Measurements from ENCODE around the gene ZDHHC18. TPM values are rescaled to one million over a fixed set of nuclear protein-coding genes. Genes with fewer than 3 reads are reported as not detected.
"Not testable (repeated sequence)": the region's sequence is repeated elsewhere in the genome, so short reads cannot be mapped to it uniquely, and the experiment has no call there.

ZDHHC18 gene
- total and polyA plus RNA-seq, 2 donors = 9.0 to 9.1 TPM

GRCh38 chr1:26833432-26834405, 7.2 kb downstream of the ZDHHC18 start:
- peak in 8 of 9 donors; percentile 37 to 84 (median 54) for DNase-seq (ENCODE audit: low read depth in 6 of 9, low spot score in 9 of 9)
- no peaks in the 10 kb centered on the region for H3K27me3 ChIP-seq (ENCODE audit: control insufficient read depth in 2 of 2, insufficient read depth in 1 of 2, low read length in 1 of 2)
- peaks cover 16 to 45% of the 10 kb centered on the region in 2 donors for H3K36me3 ChIP-seq (ENCODE audit: control insufficient read depth in 2 of 2, insufficient read depth in 2 of 2, low read length in 1 of 2)
- H3K27ac ChIP-seq (ENCODE audit: low read depth in 1 of 2, low read length in 1 of 2) = peak overlapping the region; percentile 77 to 90
- 33% methylated on average over 23 of the region's 23 CpGs for WGBS
- H3K9me3 ChIP-seq (ENCODE audit: control insufficient read depth in 2 of 2, insufficient read depth in 1 of 2, low read length in 1 of 2) = no peaks in the 10 kb centered on the region
- H3K4me1 ChIP-seq (ENCODE audit: control insufficient read depth in 2 of 2, insufficient read depth in 2 of 2, low read length in 2 of 2) = peaks cover 9 to 20% of the 10 kb centered on the region in 2 donors
- no peak overlapping the region for H3K4me3 ChIP-seq (ENCODE audit: low read length in 2 of 2)

GRCh38 chr1:26837665-26838064, 11.2 kb downstream of the ZDHHC18 start:
- 98% methylated on average over 5 of the region's 5 CpGs for WGBS
- peaks cover 9 to 14% of the 10 kb centered on the region in 2 donors for H3K4me1 ChIP-seq (ENCODE audit: control insufficient read depth in 2 of 2, insufficient read depth in 2 of 2, low read length in 2 of 2)

GRCh38 chr1:26838474-26839338, 12.2 kb downstream of the ZDHHC18 start:
- 90% methylated on average over 8 of the region's 8 CpGs for WGBS
- peaks cover 27 to 53% of the 10 kb centered on the region in 2 donors for H3K36me3 ChIP-seq (ENCODE audit: control insufficient read depth in 2 of 2, insufficient read depth in 2 of 2, low read length in 1 of 2)
- peak overlapping the region; percentile 10 to 37 for H3K27ac ChIP-seq (ENCODE audit: low read depth in 1 of 2, low read length in 1 of 2)

More at GRCh38 chr1:26837665-26838064, 11.2 kb downstream of the ZDHHC18 start:
- not testable (repeated sequence) for H3K27me3 ChIP-seq (ENCODE audit: control insufficient read depth in 2 of 2, insufficient read depth in 1 of 2, low read length in 1 of 2); H3K27ac ChIP-seq (ENCODE audit: low read depth in 1 of 2, low read length in 1 of 2); H3K4me3 ChIP-seq (ENCODE audit: low read length in 2 of 2); DNase-seq (ENCODE audit: low read depth in 6 of 9, low spot score in 9 of 9); H3K9me3 ChIP-seq (ENCODE audit: control insufficient read depth in 2 of 2, insufficient read depth in 1 of 2, low read length in 1 of 2)
- H3K36me3 ChIP-seq (ENCODE audit: control insufficient read depth in 2 of 2, insufficient read depth in 2 of 2, low read length in 1 of 2) = peaks cover 27 to 56% of the 10 kb centered on the region in 2 donors

GRCh38 chr1:26839339-26839722, 12.8 kb downstream of the ZDHHC18 start:
- no peaks in the 10 kb centered on the region for H3K9me3 ChIP-seq (ENCODE audit: control insufficient read depth in 2 of 2, insufficient read depth in 1 of 2, low read length in 1 of 2)
- peak overlapping the region in 1 of 2 donors; percentile 20 for H3K27ac ChIP-seq (ENCODE audit: low read depth in 1 of 2, low read length in 1 of 2)
- 100% methylated on average over 1 of the region's 1 CpG for WGBS
- no peaks in the 10 kb centered on the region for H3K27me3 ChIP-seq (ENCODE audit: control insufficient read depth in 2 of 2, insufficient read depth in 1 of 2, low read length in 1 of 2)
- H3K4me1 ChIP-seq (ENCODE audit: control insufficient read depth in 2 of 2, insufficient read depth in 2 of 2, low read length in 2 of 2) = peaks cover 0 to under 1% of the 10 kb centered on the region in 2 donors
- DNase-seq (ENCODE audit: low read depth in 6 of 9, low spot score in 9 of 9) = no peak
- peaks cover 23 to 49% of the 10 kb centered on the region in 2 donors for H3K36me3 ChIP-seq (ENCODE audit: control insufficient read depth in 2 of 2, insufficient read depth in 2 of 2, low read length in 1 of 2)
- no peak overlapping the region for H3K4me3 ChIP-seq (ENCODE audit: low read length in 2 of 2)

More at GRCh38 chr1:26838474-26839338, 12.2 kb downstream of the ZDHHC18 start:
- H3K9me3 ChIP-seq (ENCODE audit: control insufficient read depth in 2 of 2, insufficient read depth in 1 of 2, low read length in 1 of 2) = no peaks in the 10 kb centered on the region
- peaks cover 3 to 7% of the 10 kb centered on the region in 2 donors for H3K4me1 ChIP-seq (ENCODE audit: control insufficient read depth in 2 of 2, insufficient read depth in 2 of 2, low read length in 2 of 2)
- H3K4me3 ChIP-seq (ENCODE audit: low read length in 2 of 2) = no peak overlapping the region
- no peaks in the 10 kb centered on the region for H3K27me3 ChIP-seq (ENCODE audit: control insufficient read depth in 2 of 2, insufficient read depth in 1 of 2, low read length in 1 of 2)
- peak in 1 of 9 donors; percentile 27 for DNase-seq (ENCODE audit: low read depth in 6 of 9, low spot score in 9 of 9)

GRCh38 chr1:26839779-26840178, 13.3 kb downstream of the ZDHHC18 start:
- no peaks in the 10 kb centered on the region for H3K9me3 ChIP-seq (ENCODE audit: control insufficient read depth in 2 of 2, insufficient read depth in 1 of 2, low read length in 1 of 2)
- peaks cover 18 to 47% of the 10 kb centered on the region in 2 donors for H3K36me3 ChIP-seq (ENCODE audit: control insufficient read depth in 2 of 2, insufficient read depth in 2 of 2, low read length in 1 of 2)
- no peaks in the 10 kb centered on the region for H3K4me1 ChIP-seq (ENCODE audit: control insufficient read depth in 2 of 2, insufficient read depth in 2 of 2, low read length in 2 of 2)
- DNase-seq (ENCODE audit: low read depth in 6 of 9, low spot score in 9 of 9) = no peak
- no peaks in the 10 kb centered on the region for H3K27me3 ChIP-seq (ENCODE audit: control insufficient read depth in 2 of 2, insufficient read depth in 1 of 2, low read length in 1 of 2)
- H3K4me3 ChIP-seq (ENCODE audit: low read length in 2 of 2) = no peak overlapping the region
- H3K27ac ChIP-seq (ENCODE audit: low read depth in 1 of 2, low read length in 1 of 2) = no peak overlapping the region
- WGBS = 85% methylated on average over 6 of the region's 6 CpGs

- WGBS = 97% methylated on average over 13 of the region's 13 CpGs
- no peak overlapping the region for H3K4me3 ChIP-seq (ENCODE audit: low read length in 2 of 2)
- H3K36me3 ChIP-seq (ENCODE audit: control insufficient read depth in 2 of 2, insufficient read depth in 2 of 2, low read length in 1 of 2) = peaks cover 11 to 39% of the 10 kb centered on the region in 2 donors
- no peaks in the 10 kb centered on the region for H3K4me1 ChIP-seq (ENCODE audit: control insufficient read depth in 2 of 2, insufficient read depth in 2 of 2, low read length in 2 of 2)
- H3K9me3 ChIP-seq (ENCODE audit: control insufficient read depth in 2 of 2, insufficient read depth in 1 of 2, low read length in 1 of 2) = no peaks in the 10 kb centered on the region
- DNase-seq (ENCODE audit: low read depth in 6 of 9, low spot score in 9 of 9) = no peak
- H3K27ac ChIP-seq (ENCODE audit: low read depth in 1 of 2, low read length in 1 of 2) = no peak overlapping the region
- H3K27me3 ChIP-seq (ENCODE audit: control insufficient read depth in 2 of 2, insufficient read depth in 1 of 2, low read length in 1 of 2) = no peaks in the 10 kb centered on the region
These were observed 18.1 kb downstream of the ZDHHC18 start for GRCh38 chr1:26844424-26845196.

- peaks cover 36 to 52% of the 10 kb centered on the region in 2 donors for H3K36me3 ChIP-seq (ENCODE audit: control insufficient read depth in 2 of 2, insufficient read depth in 2 of 2, low read length in 1 of 2)
- H3K4me3 ChIP-seq (ENCODE audit: low read length in 2 of 2); H3K27ac ChIP-seq (ENCODE audit: low read depth in 1 of 2, low read length in 1 of 2); H3K9me3 ChIP-seq (ENCODE audit: control insufficient read depth in 2 of 2, insufficient read depth in 1 of 2, low read length in 1 of 2); DNase-seq (ENCODE audit: low read depth in 6 of 9, low spot score in 9 of 9); H3K27me3 ChIP-seq (ENCODE audit: control insufficient read depth in 2 of 2, insufficient read depth in 1 of 2, low read length in 1 of 2); H3K4me1 ChIP-seq (ENCODE audit: control insufficient read depth in 2 of 2, insufficient read depth in 2 of 2, low read length in 2 of 2): not testable (repeated sequence)
- WGBS = 94% methylated on average over 6 of the region's 6 CpGs
These were observed 21.3 kb downstream of the ZDHHC18 start for GRCh38 chr1:26847826-26848225.

GRCh38 chr1:26848499-26848898, 22.0 kb downstream of the ZDHHC18 start:
- Histone ChIP-seq H3K4me3 (ENCODE audit: low read length in 2 of 2) (no peak overlapping the region), H3K27me3 (ENCODE audit: control insufficient read depth in 2 of 2, insufficient read depth in 1 of 2, low read length in 1 of 2) (no peaks in the 10 kb centered on the region), H3K4me1 (ENCODE audit: control insufficient read depth in 2 of 2, insufficient read depth in 2 of 2, low read length in 2 of 2) (no peaks in the 10 kb centered on the region), H3K36me3 (ENCODE audit: control insufficient read depth in 2 of 2, insufficient read depth in 2 of 2, low read length in 1 of 2) (peaks cover 36 to 57% of the 10 kb centered on the region in 2 donors), H3K27ac (ENCODE audit: low read depth in 1 of 2, low read length in 1 of 2) (no peak overlapping the region), H3K9me3 (ENCODE audit: control insufficient read depth in 2 of 2, insufficient read depth in 1 of 2, low read length in 1 of 2) (no peaks in the 10 kb centered on the region)
- no peak for DNase-seq (ENCODE audit: low read depth in 6 of 9, low spot score in 9 of 9)
- 96% methylated on average over 10 of the region's 10 CpGs for WGBS

All from thymus (tissue), 11 donors.